ENCODE measurements around the gene DDTL. TPM values are rescaled to one million over a fixed set of nuclear protein-coding genes. Genes with fewer than 3 reads are reported as not detected.
A peak's percentile ranks its signal among the peaks of the same experiment; 100 is the strongest.
"Not testable (repeated sequence)": the region's sequence is repeated elsewhere in the genome, so short reads cannot be mapped to it uniquely, and the experiment has no call there.

DDTL gene
- total RNA-seq, 2 donors from 2014 or later, result 0.90 to 1.7 TPM

- intact Hi-C loops (cut with DNase I), result not testable (repeated sequence)
Measured at GRCh38 chr22:23961084-23961771, 5.5 kb upstream of the DDTL start, which contains the start of gene GSTT2B. Gene GSTT2B (minus strand): TSS chr22:23961195. CDS start chr22:23961131, 64 bp downstream.

GRCh38 chr22:23966094-23966493 lies 594 bp upstream of the DDTL start:
- DNase-seq (ENCODE audit: low spot score), result peak; percentile 38
- intact Hi-C loops (cut with DNase I), result not testable (repeated sequence)

More at GRCh38 chr22:23961084-23961771, 5.5 kb upstream of the DDTL start, which contains the start of gene GSTT2B:
- not testable (repeated sequence) for DNase-seq (ENCODE audit: low spot score)

- intact Hi-C loops (cut with DNase I), result no loop called here
- DNase-seq (ENCODE audit: low spot score), result peak; percentile 64
Measured at GRCh38 chr22:23969071-23969470, 2.4 kb downstream of the DDTL start.

- intact Hi-C loops (cut with DNase I), result loop anchor here in 1 of 2 donors (10.0 kb wide), 1 partner anchor 45 kb away; no protein-coding TSS in a partner anchor
- DNase-seq (ENCODE audit: low spot score), result no peak
Measured at GRCh38 chr22:23970201-23970641, 3.5 kb downstream of the DDTL start.

- intact Hi-C loops (cut with DNase I), result loop anchor here in 1 of 2 donors (10.0 kb wide), 1 partner anchor 46 kb away; no protein-coding TSS in a partner anchor
- DNase-seq (ENCODE audit: low spot score), result peak; percentile 57
Measured at GRCh38 chr22:23970816-23971486, 4.3 kb downstream of the DDTL start.

GRCh38 chr22:23971927-23972326 lies 5.2 kb downstream of the DDTL start:
- intact Hi-C loops (cut with DNase I), result loop anchor here in 1 of 2 donors (10.0 kb wide), 1 partner anchor 47 kb away; no protein-coding TSS in a partner anchor
- peak; percentile 48 for DNase-seq (ENCODE audit: low spot score)

GRCh38 chr22:23974345-23974744 lies 7.7 kb downstream of the DDTL start, which contains the start of gene DDT:
Gene DDT (minus strand): TSS chr22:23974441. CDS start chr22:23974414, 27 bp downstream.
- DNase-seq (ENCODE audit: low spot score), result not testable (repeated sequence)
- intact Hi-C loops (cut with DNase I), result loop anchor here in 1 of 2 donors (10.0 kb wide), 1 partner anchor 50 kb away; no protein-coding TSS in a partner anchor

GRCh38 chr22:23974836-23975352 lies 8.2 kb downstream of the DDTL start:
- DNase-seq (ENCODE audit: low spot score), result not testable (repeated sequence)
- intact Hi-C loops (cut with DNase I), result loop anchor here in 1 of 2 donors (10.0 kb wide), 1 partner anchor 50 kb away; no protein-coding TSS in a partner anchor

- intact Hi-C loops (cut with DNase I), result loop anchor here in 1 of 2 donors (10.0 kb wide), 1 partner anchor 53 kb away; no protein-coding TSS in a partner anchor
- peak; percentile 32 for DNase-seq (ENCODE audit: low spot score)
Measured at GRCh38 chr22:23977304-23977703, 10.6 kb downstream of the DDTL start.

- intact Hi-C loops (cut with DNase I), result loop anchor here (10.0 kb wide), 2 partner anchors 55 to 205 kb away; partner anchors contain the start of gene SUSD2 (in 1 of the 2)
- DNase-seq (ENCODE audit: low spot score), result not testable (repeated sequence)
Measured at GRCh38 chr22:23979557-23980240, 13.0 kb downstream of the DDTL start, which contains the start of gene GSTT2. Gene GSTT2 (plus strand): TSS chr22:23980134.

GRCh38 chr22:23980567-23980966 lies 13.9 kb downstream of the DDTL start:
- intact Hi-C loops (cut with DNase I), result loop anchor here in 1 of 2 donors (10.0 kb wide), 1 partner anchor 204 kb away; the partner anchor contains the start of gene SUSD2

GRCh38 chr22:23984430-23984829 lies 17.7 kb downstream of the DDTL start:
- peak; percentile 58 for DNase-seq (ENCODE audit: low spot score)
- intact Hi-C loops (cut with DNase I), result loop anchor here in 1 of 2 donors (10.0 kb wide), 1 partner anchor 200 kb away; the partner anchor contains the start of gene SUSD2

More at GRCh38 chr22:23980567-23980966, 13.9 kb downstream of the DDTL start:
- DNase-seq (ENCODE audit: low spot score), result peak; percentile 30

- intact Hi-C loops (cut with DNase I), result loop anchor here in 1 of 2 donors (10.0 kb wide), 1 partner anchor 199 kb away; the partner anchor contains the start of gene SUSD2
- DNase-seq (ENCODE audit: low spot score), result peak; percentile 42
Measured at GRCh38 chr22:23986089-23986488, 19.4 kb downstream of the DDTL start.

GRCh38 chr22:23986538-23987178 lies 20.0 kb downstream of the DDTL start:
- intact Hi-C loops (cut with DNase I), result loop anchor here in 1 of 2 donors (10.0 kb wide), 1 partner anchor 198 kb away; the partner anchor contains the start of gene SUSD2
- peak; percentile 28 for DNase-seq (ENCODE audit: low spot score)

GRCh38 chr22:23989583-23990244 lies 23.0 kb downstream of the DDTL start:
- intact Hi-C loops (cut with DNase I), result loop anchor here in 1 of 2 donors (10.0 kb wide), 1 partner anchor 195 kb away; the partner anchor contains the start of gene SUSD2

GRCh38 chr22:23993080-23993479 lies 26.4 kb downstream of the DDTL start:
- DNase-seq (ENCODE audit: low spot score), result peak; percentile 7
- intact Hi-C loops (cut with DNase I), result not testable (repeated sequence)

More at GRCh38 chr22:23989583-23990244, 23.0 kb downstream of the DDTL start:
- DNase-seq (ENCODE audit: low spot score), result not testable (repeated sequence)

GRCh38 chr22:23993581-23994177 lies 27.0 kb downstream of the DDTL start:
- DNase-seq (ENCODE audit: low spot score), result peak; percentile 45
- intact Hi-C loops (cut with DNase I), result not testable (repeated sequence)
